GM12873 (cell line): Measurements from ENCODE around the gene SHOX.

Experiments used
- CTCF ChIP-seq: IDR thresholded peaks from 2 replicates; pipeline ENCODE4 v1.5.1; 2012; ENCODE audit warnings: low read depth, mild to moderate bottlenecking, moderate library complexity, low read length, control low read depth; ENCODE audit not compliant: insufficient read depth; ENCODE audit errors: missing control alignments

SHOX gene

DNA sequence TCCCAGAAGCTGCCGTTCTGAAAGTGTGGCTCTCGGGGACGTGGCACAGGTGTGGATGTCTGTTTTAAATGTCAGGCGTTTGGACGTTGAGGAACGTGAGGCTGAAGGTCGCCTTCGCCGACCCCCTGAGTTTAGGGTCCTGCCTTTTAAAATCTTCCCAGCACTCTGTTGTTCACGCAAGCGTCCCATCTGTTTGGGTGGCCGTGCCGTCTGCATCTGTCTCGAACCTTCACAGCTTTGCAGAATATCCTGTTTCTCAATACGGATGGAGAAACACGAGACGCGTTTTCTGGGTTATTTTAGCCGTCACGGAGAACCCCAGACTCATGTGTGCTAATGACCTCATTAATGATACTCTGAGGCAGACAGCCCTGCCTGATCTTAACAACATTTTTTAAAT, 31.5 kb downstream of the SHOX start:
- TF ChIP-seq CTCF, result no peak

- TF ChIP-seq CTCF, result no peak
Measured at GRCh38 chrX:663841-664240, 33.2 kb downstream of the SHOX start.

DNA sequence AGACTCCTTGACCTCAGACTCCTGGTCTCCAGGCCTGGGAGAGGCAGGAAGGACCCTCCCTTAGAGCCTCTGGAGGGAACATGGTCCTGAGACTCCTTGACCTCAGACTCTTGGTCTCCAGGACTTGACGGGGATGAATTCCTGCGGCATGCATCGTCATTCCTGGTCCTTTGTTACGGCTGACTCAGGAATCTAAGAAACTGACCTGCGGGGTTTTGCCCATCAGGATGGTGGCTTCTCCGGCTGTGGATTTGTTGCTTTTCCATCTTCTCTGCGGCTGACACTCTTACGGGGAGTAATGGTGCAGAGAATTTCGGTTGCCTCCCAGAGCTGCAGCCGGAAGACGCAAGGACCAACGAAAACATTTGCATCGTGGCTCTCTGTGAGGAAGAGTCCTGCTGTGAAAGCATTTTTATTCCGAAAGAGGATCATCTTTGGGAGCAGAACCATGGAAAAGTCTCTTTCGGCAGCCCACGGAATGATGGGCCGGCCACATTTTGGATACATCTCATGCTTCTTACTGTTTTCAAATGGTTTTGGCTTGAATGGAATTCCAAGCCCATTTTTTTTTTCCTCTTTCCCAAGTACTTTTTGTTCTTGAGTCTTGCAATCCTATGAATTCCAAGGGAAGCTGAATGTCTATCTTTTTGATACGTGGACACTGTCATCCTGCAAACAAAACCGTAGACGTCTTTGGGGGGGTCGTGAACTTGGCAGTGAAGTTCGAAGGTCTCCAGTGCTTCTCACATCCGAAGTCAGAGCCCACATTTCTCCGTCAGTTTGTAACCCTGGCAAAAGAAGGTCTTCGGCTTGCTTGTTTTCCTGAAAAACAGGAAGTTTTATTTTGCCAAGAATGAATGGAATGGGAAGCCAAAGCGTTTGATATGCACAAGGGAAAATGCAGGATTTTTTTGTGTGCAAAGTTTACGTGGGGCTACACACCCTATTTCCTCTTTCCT, 36.5 kb downstream of the SHOX start:
- TF ChIP-seq CTCF, result no peak

- no peak for TF ChIP-seq CTCF
Measured at GRCh38 chrX:670645-671044, 40.1 kb downstream of the SHOX start.

GRCh38 chrX:672931-673330, 42.3 kb downstream of the SHOX start:
- no peak for TF ChIP-seq CTCF

GRCh38 chrX:675279-675954, 44.8 kb downstream of the SHOX start:
- TF ChIP-seq CTCF, result no peak

GRCh38 chrX:675955-676295, 45.3 kb downstream of the SHOX start:
- TF ChIP-seq CTCF, result no peak
